C4-2B (cell line): ENCODE results near the gene SLC25A5.

Source experiments
- H3K27ac ChIP-seq: fragments of 450-650 bp; 2 replicates; pipeline ENCODE4 v1.5.1; 2017
- CTCF ChIP-seq: fragments of 450-650 bp; conservative IDR thresholded peaks from 2 replicates; pipeline ENCODE4 v1.5.1; 2017; ENCODE audit warnings: mild to moderate bottlenecking
- ZFX ChIP-seq: fragments of 450-650 bp; IDR thresholded peaks from 2 replicates; pipeline ENCODE4 v1.6.1; 2017

SLC25A5 gene

GRCh38 chrX:119516157-119516702 lies 48.0 kb downstream of the SLC25A5 start:
- H3K27ac ChIP-seq, result no peak overlapping the region
- no peak for TF ChIP-seq ZFX
- peak; percentile 78 for TF ChIP-seq CTCF

- TF ChIP-seq CTCF, result no peak
- TF ChIP-seq ZFX, result no peak
- no peak overlapping the region for H3K27ac ChIP-seq
These were observed 50.1 kb downstream of the SLC25A5 start for GRCh38 chrX:119518371-119518770.
